NCI-H2196 treated with DMSO at 0.1 percent for 48 hours (cell line): ENCODE results near the gene ENAH.

Source experiments
- DNase-seq: peaks from one replicate; lab custom pipeline; 2025; ENCODE audit not compliant: unreplicated experiment; lab: John Stamatoyannopoulos, UW

The ENAH gene

GRCh38 chr1:225441314-225442122 lies 211.4 kb downstream of the ENAH start:
- no peak for DNase-seq

- no peak for DNase-seq
Observed at GRCh38 chr1:225440380-225441221, 212.3 kb downstream of the ENAH start.

DNA sequence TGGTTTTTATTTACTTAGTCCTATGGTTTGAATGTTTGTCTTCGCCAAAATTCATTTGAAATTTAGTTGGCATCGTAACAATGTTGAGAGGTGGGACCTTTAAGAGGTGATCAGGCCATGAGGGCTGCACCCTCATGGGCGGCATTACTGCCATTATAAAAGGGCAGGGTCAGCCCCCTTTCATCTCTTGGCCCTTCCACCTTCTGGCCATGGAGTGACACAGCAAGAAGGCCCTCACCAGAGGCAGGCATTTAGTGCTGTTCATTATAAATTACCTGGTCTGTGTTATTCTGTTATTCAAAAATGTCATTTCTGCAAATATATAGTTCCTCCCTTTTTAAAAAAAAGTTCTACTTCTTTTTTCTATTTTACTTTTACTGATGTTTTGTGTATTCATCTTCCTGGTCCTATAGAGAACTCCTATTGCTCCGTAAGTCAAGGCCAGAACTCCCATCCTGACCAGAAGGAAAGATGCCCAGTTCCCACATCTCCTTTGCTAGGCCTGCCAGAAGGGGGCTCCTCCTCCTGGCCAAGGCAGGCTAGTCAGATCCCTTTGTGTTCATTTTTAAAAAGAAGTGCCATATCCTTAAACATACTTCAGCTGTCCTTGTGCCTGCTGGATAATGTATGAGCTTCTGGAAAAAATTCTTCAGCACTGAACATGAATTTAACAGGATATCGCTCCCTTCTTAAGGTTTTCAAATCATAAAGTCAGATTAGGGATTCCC lies 215.0 kb downstream of the ENAH start:
- no peak for DNase-seq
